Hematopoietic multipotent progenitor cell treated with erythropoietin and hydrocortisone succinate and interleukin-3 and kit ligand, for 17 days (in vitro differentiated cells): ENCODE measurements around the gene NOS1AP.

Experiments
- DNase-seq: peaks from one replicate; pipeline ENCODE4 v3.0.0-alpha.2; 2015; ENCODE audit warnings: low spot score

The NOS1AP gene

DNA sequence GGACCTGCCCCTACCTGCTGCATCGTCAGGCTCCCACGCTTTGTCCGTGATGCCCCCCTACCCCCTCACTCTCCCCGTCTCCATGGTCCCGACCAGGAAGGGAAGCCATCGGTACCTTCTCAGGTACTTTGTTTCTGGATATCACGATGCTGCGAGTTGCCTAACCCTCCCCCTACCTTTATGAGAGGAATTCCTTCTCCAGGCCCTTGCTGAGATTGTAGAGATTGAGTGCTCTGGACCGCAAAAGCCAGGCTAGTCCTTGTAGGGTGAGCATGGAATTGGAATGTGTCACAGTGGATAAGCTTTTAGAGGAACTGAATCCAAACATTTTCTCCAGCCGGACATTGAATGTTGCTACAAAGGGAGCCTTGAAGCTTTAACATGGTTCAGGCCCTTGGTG, 298.3 kb downstream of the NOS1AP start:
- DNase-seq = no peak

GRCh38 chr1:162368451-162368850, 299.0 kb downstream of the NOS1AP start:
- DNase-seq = no peak

DNA sequence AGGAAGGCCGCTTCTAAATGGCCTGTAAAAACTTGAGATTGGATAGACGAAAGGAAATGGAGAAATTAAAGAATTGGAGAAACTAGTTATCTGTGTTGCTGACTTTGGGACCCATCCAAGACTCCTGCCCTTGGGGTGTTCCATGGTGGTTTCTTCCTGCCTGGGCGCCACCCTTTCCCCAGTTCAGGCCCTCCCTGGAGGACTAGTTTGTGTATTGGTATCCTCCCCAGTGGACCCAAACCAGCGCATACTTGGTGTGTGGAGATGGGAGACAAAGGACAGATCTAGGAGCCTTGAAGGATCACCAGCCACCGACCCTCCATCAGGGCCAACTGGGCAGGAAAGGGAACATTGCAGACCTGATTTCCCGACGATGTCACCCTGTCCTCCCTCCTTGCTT, 300.1 kb downstream of the NOS1AP start:
- no peak for DNase-seq

DNA sequence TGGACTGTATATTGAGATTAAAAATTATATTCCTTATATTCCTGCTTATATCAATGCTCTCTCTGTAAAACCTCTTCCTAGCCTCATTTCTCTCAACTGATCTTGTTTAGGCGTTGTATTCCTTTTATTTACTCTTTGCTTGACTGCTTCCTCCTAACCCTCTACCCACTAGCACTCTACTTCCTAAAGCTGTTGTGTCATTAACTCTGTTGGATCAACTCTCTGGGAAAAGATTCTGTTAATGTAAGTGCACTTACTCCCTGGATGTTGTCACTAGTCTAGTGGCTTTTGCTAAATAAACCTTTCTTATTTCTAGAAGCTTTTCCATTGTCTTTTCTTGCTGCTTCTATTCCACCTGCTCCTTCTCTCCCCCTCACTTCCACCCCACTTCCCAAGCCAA, 300.7 kb downstream of the NOS1AP start:
- no peak for DNase-seq

DNA sequence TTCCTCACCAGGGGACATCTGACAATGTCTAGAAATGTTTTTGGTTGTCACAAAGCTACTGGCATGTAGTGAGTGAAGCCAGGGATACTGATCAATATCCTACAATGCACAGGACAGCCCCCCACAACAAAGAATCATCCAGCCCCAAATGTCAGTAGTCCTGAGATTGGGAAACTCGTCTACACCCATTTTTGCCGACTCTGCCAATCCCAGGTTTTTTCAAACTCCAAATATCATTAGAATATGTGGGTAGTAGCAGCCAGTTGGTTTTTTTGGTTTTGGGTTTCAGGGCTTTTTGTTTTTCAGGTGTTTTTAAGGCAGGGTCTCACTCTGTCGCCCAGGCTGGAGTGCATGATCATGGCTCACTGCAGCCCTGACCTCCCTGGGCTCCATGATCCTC, 301.2 kb downstream of the NOS1AP start:
- no peak for DNase-seq

DNA sequence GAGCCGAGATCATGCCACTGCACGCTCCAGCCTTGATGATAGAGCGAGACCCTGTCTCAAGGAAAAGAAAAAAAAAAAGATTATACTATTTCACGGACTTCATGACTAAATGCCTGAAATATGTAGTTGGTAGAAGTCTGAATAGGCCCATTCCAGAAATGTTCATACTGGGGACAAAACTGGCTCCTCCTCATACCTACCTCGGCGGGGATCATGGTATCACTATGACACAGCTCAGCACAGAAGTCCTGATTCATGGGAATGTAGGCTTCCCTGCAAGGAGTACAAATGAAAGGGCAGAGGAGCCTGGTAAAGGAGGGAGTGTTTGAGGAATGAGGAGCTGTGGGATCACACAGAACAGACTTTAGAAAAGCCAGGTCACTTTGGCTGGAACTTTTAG, 302.1 kb downstream of the NOS1AP start:
- no peak for DNase-seq

DNA sequence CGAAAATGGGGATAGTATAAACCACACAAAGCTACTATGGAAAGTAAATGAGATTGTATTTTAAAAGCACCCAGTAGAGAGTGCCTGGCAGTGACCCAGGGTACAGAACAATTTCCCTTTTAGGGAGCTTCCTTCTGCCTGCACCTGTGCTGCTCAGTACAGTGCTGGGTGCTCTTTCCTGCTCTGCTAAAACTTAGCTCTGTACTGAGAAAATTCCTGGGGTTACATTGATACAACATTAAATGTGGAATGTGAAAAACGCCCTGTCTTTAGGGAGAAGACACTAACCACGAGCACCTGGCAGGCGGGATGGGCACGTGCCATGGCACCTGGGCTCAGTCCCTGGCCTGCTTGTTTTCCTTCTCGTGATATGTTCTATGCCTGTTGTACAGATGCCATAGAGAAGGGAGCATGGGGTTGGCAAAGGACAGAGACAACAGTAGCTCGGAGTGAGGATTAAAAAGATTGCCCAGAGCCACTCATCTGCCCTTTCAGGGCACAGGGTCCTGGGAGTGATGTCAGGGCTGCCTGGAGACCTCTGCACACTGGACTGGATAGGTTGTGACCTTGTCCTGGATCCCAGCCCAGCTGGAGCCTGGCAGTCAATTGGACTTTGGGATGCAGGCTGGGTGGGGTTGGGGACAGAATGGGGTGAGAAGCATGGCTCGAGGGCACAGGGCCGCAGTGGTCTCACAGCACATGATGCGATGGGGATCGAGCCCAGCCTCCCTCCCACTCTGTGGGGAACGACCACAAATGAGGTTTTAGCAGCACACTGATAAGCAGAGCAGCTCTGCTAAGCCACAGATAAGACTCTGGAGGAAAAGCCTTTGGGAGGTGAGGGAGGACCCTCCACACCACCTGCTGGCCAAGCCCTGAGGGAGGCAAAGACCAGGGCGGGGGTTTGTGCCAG, 302.9 kb downstream of the NOS1AP start:
- no peak for DNase-seq

GRCh38 chr1:162373072-162373427, 303.6 kb downstream of the NOS1AP start:
- no peak for DNase-seq

DNA sequence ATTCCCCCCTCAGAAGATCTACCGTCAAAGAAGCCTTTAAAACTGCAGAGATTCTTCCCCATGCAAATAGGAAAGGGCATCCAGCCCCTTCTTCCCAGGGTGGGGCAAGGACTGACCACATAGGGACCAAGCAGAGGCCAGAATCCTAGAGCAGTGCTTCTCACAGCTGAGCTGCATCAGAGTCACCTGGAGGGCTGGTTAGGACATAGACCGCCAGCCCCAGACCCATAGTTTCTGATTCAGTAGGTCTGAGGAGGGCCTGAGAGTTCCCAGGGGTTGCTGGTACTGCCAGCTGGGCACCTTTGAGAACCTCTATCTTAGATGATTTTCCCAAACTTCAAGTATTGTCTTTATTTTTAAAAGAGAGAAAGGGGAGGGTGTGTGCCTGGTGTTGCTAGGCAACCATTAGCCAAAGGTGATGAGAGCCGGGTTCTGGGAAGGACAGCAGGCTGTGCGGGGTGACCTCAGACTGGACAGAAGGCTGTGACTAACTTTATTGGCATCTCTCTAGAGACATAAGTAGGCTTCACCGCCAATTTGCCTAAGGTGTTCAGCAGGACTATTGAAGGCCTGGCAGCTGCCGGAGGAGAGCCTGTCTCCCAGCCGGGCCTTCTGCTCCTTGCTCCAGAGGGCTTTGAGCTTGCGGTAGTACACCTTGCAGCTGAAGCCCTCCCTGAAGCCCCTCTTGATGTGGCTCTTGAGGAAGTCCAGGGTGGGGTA, 304.2 kb downstream of the NOS1AP start:
- no peak for DNase-seq

GRCh38 chr1:162374406-162374805, 304.9 kb downstream of the NOS1AP start:
- DNase-seq = no peak

DNA sequence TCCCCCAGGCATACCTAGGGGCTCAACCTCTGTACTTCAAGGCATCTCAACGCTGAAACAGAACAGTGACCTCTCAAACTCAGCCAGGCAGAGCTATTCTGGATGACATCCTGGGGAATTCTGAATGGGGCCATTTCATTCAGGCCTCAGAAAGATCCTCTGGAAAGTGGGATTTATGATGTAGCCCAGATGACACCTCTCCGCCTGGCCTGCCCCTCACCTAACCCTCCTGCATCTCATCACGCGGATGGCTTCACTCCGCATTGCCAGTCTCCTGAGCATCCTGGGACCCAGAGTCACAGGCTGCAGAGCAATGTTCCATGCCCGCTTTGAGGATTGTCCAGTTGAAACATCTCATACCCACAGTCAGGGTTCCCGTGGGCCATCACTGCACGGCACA, 306.0 kb downstream of the NOS1AP start:
- no peak for DNase-seq

DNA sequence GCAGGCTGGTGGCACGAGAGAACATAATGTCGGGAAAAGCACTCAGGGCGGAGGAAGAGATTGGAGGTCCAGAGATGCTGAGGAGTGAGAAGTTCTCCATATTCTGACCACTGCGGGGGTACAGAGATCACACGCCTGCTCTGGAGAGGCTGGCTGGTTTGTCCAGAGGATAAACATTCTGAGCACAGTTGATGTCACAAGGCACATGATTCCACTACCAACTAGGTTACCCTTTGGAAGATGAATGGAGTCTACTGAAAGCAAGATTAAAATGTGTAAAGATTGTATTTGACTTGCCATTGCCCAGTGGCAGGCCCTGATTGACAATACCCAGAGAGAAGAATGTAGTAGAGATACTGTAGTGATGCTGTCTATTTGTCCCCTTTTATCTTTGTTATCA, 307.2 kb downstream of the NOS1AP start, which contains the start of gene SPATA46:
TSS of gene SPATA46 (minus strand) at position 164 of the 400 bp plus-strand sequence. CDS start at position 100, 64 bp downstream.
- no peak for DNase-seq

DNA sequence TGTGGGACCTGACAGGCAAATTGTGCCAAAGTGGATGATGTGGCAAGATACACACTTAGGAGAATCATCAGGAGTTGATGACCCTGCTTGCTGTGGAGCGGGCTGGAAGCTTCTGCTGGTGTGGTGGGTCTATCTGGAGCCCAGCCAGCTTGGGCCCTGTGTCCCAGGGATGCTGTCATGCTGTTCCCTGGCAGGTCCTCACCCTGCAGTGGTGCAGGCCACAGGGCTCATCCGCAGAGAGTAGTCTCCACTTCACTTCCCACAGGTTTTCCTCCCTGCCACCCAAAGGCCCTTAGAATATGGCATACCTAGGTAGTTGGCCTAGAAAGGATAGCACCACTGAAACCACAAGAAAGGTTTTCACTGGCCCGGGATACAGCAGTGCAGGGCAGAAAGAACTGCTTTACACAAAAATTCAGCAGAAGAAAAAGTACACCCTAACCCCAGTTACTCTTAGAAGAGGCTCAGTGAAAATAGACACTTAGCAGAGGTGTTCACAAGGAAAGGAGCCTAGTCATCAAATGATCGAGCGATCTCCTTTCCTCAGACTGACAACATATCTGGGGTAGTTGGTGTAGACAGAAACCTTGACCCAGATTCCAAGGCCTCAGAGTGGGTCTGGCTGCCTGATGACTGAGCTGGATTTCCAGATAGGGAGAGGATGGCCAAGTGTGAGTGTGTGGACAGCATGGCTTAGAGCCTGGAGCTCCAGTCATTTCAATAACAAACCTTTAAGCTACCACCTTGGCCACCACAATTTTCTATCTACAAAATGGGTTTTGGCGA, 310.8 kb downstream of the NOS1AP start:
- no peak for DNase-seq

DNA sequence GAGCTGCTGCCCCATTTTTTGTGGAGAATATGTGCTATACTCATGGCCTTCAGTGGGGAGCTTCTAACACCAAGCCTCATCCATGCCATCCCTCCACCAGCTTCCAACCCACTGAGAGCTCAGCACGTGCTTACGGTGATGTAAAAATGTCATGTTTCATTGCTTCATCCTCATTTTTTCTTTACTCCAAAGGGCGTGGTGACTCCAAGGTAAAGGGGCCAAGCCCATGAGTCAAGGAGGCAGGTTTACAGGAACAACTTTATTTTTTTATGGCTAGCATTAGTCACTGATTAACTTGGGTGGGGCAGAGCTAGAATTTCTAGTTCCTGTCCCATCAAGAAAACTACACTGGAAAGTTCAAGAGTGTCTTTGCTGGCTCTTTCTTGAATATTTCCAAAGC, 311.9 kb downstream of the NOS1AP start, which contains the start of gene C1orf226:
TSS of gene C1orf226 (plus strand) at position 346 of the 400 bp plus-strand sequence. CDS start 174 bp downstream, outside the sequence.
- DNase-seq = no peak

DNA sequence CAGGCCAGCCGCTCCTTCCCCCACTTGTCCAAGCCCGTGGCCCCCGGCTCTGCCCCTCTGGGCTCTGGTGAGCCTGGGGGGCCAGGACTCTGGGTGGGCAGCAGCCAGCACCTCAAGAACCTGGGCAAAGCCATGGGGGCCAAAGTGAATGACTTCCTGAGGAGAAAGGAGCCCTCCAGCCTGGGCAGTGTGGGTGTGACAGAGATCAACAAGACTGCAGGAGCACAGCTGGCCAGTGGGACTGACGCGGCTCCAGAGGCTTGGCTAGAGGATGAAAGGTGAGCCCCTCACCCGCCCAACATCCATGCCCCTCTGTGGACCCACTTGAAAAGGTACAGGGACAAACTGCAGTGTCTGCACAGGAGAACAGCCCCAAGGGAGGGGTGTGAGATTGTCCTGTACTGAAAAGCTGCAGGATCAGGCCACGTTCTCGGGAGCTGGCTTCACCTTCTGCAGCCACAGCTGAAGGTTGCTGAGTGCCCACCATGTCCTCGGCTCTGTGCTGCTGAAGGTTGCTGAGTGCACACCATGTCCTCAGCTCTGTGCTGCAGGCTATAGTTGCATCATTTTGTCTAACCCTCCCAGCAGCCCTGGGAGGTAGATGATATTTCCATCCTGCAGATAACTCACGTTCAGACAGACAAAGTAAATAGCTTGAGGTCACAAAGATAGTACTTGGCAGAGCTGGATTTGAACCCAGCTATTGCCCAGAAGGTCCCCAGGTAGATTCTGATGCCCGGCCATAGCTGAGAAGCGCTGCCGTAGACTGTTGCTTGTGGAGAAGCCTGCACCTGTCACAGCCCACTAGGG, 312.7 kb downstream of the NOS1AP start:
- DNase-seq = no peak

DNA sequence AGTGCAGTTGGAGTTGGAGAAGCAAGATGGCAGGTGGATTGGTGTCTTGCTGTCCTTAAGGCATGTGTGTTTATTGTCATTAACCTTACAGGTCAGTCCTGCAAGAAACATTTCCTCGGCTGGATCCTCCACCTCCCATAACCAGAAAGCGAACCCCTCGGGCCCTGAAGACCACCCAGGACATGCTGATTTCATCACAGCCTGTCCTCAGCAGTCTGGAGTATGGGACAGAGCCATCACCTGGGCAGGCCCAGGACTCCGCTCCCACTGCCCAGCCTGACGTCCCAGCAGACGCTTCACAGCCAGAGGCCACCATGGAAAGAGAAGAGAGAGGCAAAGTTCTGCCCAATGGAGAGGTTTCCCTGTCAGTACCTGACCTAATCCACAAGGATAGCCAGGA, 313.6 kb downstream of the NOS1AP start:
- no peak for DNase-seq

DNA sequence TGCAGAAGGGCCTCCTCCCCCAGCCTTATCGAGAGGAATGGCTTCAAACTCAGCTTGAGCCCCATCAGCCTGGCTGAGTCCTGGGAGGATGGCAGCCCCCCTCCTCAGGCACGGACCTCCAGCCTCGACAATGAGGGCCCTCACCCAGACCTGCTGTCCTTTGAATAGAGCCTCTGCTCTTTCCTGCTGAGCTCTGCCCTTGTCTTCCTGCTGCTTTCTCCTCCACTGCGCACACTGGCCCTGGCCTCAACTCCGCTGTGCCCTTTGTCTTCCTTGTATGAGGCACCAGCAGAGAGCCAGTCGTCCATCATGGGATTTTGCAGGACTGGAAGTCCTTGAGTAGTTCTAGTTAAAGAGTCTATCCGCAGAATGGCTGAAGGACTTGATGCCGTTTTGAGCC, 314.0 kb downstream of the NOS1AP start:
- DNase-seq = no peak

DNA sequence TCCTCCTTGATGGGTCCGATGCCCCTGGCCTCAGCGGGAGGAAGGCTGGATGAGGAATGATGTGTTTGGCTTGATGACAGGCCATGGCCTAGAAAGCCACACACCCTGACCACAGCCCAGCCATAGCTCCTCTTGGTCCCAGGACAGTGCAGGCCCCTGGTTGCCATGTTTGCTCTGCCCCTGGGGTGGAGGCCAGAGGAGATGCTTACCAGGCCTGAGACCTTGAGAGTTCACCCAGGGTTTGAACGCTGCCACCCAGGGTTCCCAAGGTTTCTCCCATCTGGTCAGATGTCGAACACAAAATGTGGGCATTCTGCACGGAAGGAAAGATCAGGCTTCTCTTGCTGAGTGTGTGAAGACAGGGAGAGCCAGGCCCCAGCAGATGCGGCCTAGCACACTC, 314.6 kb downstream of the NOS1AP start:
- DNase-seq = no peak

DNA sequence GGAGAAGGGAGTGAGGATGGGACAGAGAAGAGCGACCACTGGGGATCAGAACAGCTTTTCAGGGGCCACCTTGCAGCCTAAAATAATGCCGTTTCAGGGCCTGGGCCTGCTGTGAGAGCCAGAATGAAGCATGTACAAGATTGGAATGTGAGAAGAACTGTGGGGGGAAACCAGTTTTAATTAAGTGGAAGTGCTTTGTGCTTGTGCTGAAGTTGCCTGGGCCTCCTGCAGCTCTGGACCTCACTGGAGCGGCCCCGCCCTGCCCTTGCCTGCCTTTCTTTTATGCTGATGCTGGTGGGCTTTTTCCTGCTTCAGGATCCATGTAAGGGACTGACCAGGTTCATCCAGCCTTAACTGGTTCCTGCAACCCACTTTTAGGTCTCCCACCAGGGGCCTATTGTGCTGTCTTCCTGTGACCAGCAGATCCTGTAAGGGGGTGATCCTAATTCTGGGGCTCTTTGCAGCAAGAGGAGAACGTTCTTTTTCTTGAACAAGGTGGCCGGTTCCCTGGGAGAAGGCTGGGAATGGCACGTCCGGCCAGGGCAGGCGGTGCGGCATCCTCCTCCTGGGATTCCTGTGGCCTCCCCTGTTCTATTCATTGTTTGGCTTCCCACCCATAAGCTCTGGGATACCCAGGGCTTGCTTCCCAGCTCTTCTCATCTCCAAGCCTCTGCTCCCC, 315.2 kb downstream of the NOS1AP start:
- DNase-seq = no peak

DNA sequence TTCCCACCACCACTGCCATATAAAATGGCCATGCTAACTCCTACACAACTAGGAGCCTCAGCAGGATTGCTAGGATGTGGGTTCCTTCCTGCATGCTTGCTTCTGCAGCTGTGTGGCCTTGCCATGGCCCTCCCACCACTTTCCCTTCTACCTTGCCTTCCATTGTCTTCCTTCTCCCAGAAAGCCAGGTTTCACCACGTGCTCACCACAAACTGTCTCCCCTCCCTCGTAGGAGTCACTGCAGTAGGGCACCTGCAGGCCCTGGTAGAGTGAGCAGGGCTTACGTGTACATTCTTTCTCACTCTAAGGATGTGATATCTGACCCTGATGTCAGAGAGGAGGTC, 315.8 kb downstream of the NOS1AP start:
- no peak for DNase-seq

- DNase-seq = no peak
Measured at GRCh38 chr1:162385702-162386101, 316.2 kb downstream of the NOS1AP start.
